ENCODE measurements around the gene IFITM5. TPM values are rescaled to one million over a fixed set of nuclear protein-coding genes. Genes with fewer than 3 reads are reported as not detected.

The IFITM5 gene
- total and polyA plus RNA-seq, 9 of the 15 experiments (the other 6 are each of a cell fraction or from before 2014, with no cell fraction given), result 0.19 TPM; not detected in 8

GRCh38 chr11:287821-288477 lies 11.4 kb downstream of the IFITM5 start (continued):
- no peak for TF ChIP-seq ZNF318 (IDR thresholded peaks at IDR 0.05; ENCODE audit: borderline replicate concordance in 1 of 2, low read depth in 1 of 2)
- no peak for TF ChIP-seq ZNF436 (CRISPR knock-in tag; IDR thresholded peaks at IDR 0.05)
- no peak for TF ChIP-seq THRB (CRISPR knock-in tag; conservative IDR thresholded peaks at IDR 0.05)
- no peak for TF ChIP-seq CHCHD3 (CRISPR knock-in tag; IDR thresholded peaks at IDR 0.05)
- TF ChIP-seq TCF15 (CRISPR knock-in tag; IDR thresholded peaks at IDR 0.05), result no peak
- TF ChIP-seq ZFX (CRISPR knock-in tag; IDR thresholded peaks at IDR 0.05), result peak; percentile 82
- TF ChIP-seq USF1 (CRISPR knock-in tag; IDR thresholded peaks at IDR 0.05), result peak; percentile 60
- no peak for TF ChIP-seq ZNF217 (CRISPR knock-in tag; IDR thresholded peaks at IDR 0.05)

Data from K562 (cell line).